Esophagus muscularis mucosa (tissue), 4 donors: ENCODE measurements around the gene PDLIM5.

Source experiments
- EP300 ChIP-seq: sonication (generic); formaldehyde crosslinking; IDR thresholded peaks from one replicate; pipeline ENCODE4 v1.6.1; 2017; ENCODE audit warnings: antibody characterized with exemption
- POLR2A ChIP-seq: fragments of 450-650 bp; IDR thresholded peaks from one replicate; pipeline ENCODE4 v1.6.1; 2017; ENCODE audit warnings: antibody characterized with exemption, moderate library complexity, mild to moderate bottlenecking, low read depth
- POLR2AphosphoS5 ChIP-seq, 2 donors: sonication (generic); formaldehyde crosslinking; IDR thresholded peaks; one replicate each; pipeline ENCODE4 v1.6.1; 2017; ENCODE audit warnings: antibody characterized with exemption in 2 of 2
- TF ChIP-seq, protein P1 (sequence below), 3 experiments: fragments of 200-600 bp in 2 of 3; fragments of 450-650 bp in 1 of 3; sonication (generic) in 2 of 3; IDR thresholded peaks; one replicate each; pipeline ENCODE4 v1.5.1; 2017 to 2019; ENCODE audit warnings: antibody characterized with exemption in 3 of 3, mild to moderate bottlenecking in 2 of 3, moderate library complexity in 1 of 3

DNA sequence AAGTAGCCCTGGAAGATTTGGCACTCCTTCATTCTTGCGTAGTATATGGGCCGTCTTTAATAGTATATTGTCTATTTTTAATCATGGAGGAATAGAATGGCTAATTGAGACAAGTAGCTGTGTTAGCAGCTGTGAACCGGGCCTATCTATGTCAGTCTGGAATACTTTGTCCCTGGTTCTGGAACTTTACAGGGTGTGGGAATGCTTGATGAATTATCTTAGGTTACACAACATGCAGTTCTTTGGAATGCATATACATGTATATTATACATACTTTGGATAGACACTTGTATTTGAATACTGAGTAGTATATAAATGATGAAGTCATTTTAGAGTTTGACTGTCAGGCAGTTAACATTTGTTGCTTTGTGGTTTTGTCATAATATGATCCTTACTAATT lies 37.4 kb downstream of the PDLIM5 start:
- TF ChIP-seq, protein P1, sequence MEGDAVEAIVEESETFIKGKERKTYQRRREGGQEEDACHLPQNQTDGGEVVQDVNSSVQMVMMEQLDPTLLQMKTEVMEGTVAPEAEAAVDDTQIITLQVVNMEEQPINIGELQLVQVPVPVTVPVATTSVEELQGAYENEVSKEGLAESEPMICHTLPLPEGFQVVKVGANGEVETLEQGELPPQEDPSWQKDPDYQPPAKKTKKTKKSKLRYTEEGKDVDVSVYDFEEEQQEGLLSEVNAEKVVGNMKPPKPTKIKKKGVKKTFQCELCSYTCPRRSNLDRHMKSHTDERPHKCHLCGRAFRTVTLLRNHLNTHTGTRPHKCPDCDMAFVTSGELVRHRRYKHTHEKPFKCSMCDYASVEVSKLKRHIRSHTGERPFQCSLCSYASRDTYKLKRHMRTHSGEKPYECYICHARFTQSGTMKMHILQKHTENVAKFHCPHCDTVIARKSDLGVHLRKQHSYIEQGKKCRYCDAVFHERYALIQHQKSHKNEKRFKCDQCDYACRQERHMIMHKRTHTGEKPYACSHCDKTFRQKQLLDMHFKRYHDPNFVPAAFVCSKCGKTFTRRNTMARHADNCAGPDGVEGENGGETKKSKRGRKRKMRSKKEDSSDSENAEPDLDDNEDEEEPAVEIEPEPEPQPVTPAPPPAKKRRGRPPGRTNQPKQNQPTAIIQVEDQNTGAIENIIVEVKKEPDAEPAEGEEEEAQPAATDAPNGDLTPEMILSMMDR (IDR thresholded peaks at IDR 0.05): no peak
- TF ChIP-seq POLR2A (no peak), EP300 (no peak), POLR2AphosphoS5 (IDR thresholded peaks at IDR 0.05) (no peak)
